WERI-Rb-1 (cell line): ENCODE measurements around the gene SCG5.

Experiments used
- DNase-seq: peaks from one replicate; pipeline ENCODE4 v3.0.0-alpha.2; 2020
- H3K27ac ChIP-seq: fragments of 250-450 bp; sonication (Bioruptor Pico); 2 replicates; pipeline ENCODE4 v1.5.1; 2020; ENCODE audit warnings: mild to moderate bottlenecking, moderate library complexity
- H3K27me3 ChIP-seq: fragments of 250-450 bp; sonication (Bioruptor Pico); 2 replicates; pipeline ENCODE4 v1.5.1; 2021; ENCODE audit warnings: mild to moderate bottlenecking, low read depth, moderate library complexity; ENCODE audit not compliant: insufficient read depth, severe bottlenecking
- H3K36me3 ChIP-seq: fragments of 250-450 bp; sonication (Bioruptor Pico); 2 replicates; pipeline ENCODE4 v1.5.1; 2020; ENCODE audit warnings: mild to moderate bottlenecking, moderate library complexity
- H3K4me3 ChIP-seq: 2 replicates; pipeline ENCODE4 v1.5.1; 2011; ENCODE audit warnings: low read depth, mild to moderate bottlenecking, control low read depth, low read length
- H3K9me3 ChIP-seq: fragments of 250-450 bp; sonication (Bioruptor Pico); 2 replicates; pipeline ENCODE4 v1.5.1; 2021; ENCODE audit warnings: mild to moderate bottlenecking, moderate library complexity; ENCODE audit not compliant: severe bottlenecking
- CTCF ChIP-seq: IDR thresholded peaks from 2 replicates; pipeline ENCODE4 v1.5.1; 2011; ENCODE audit warnings: low read depth, mild to moderate bottlenecking, control low read depth, inconsistent platforms, low read length

SCG5 gene

GRCh38 chr15:32690941-32691688 lies 49.6 kb downstream of the SCG5 start:
- TF ChIP-seq CTCF, result no peak

GRCh38 chr15:32691689-32692038 lies 50.2 kb downstream of the SCG5 start:
- Histone ChIP-seq H3K9me3 (no peaks in the 10 kb centered on the region), H3K27ac (no peak overlapping the region), H3K36me3 (no peaks in the 10 kb centered on the region), H3K27me3 (no peaks in the 10 kb centered on the region), H3K4me3 (no peak overlapping the region)
- no peak for DNase-seq
- no peak for TF ChIP-seq CTCF

More at GRCh38 chr15:32690941-32691688, 49.6 kb downstream of the SCG5 start:
- Histone ChIP-seq H3K27ac (no peak overlapping the region), H3K9me3 (no peaks in the 10 kb centered on the region), H3K4me3 (no peak overlapping the region), H3K27me3 (no peaks in the 10 kb centered on the region), H3K36me3 (no peaks in the 10 kb centered on the region)
- no peak for DNase-seq

GRCh38 chr15:32692286-32692685 lies 50.8 kb downstream of the SCG5 start:
- H3K4me3 ChIP-seq, result no peak overlapping the region
- no peaks in the 10 kb centered on the region for H3K9me3 ChIP-seq
- no peak for TF ChIP-seq CTCF
- DNase-seq, result no peak
- H3K36me3 ChIP-seq, result no peaks in the 10 kb centered on the region
- H3K27me3 ChIP-seq, result no peaks in the 10 kb centered on the region
- H3K27ac ChIP-seq, result no peak overlapping the region

GRCh38 chr15:32694222-32694983 lies 52.9 kb downstream of the SCG5 start:
- DNase-seq, result no peak
- H3K27ac ChIP-seq, result no peak overlapping the region
- no peaks in the 10 kb centered on the region for H3K27me3 ChIP-seq
- no peaks in the 10 kb centered on the region for H3K36me3 ChIP-seq
- no peak for TF ChIP-seq CTCF
- no peaks in the 10 kb centered on the region for H3K9me3 ChIP-seq
- H3K4me3 ChIP-seq, result no peak overlapping the region

- no peaks in the 10 kb centered on the region for H3K36me3 ChIP-seq
- H3K9me3 ChIP-seq, result no peaks in the 10 kb centered on the region
- TF ChIP-seq CTCF, result no peak
- H3K4me3 ChIP-seq, result no peak overlapping the region
- no peak overlapping the region for H3K27ac ChIP-seq
- DNase-seq, result no peak
- H3K27me3 ChIP-seq, result no peaks in the 10 kb centered on the region
Measured at GRCh38 chr15:32698773-32699390, 57.4 kb downstream of the SCG5 start.
